Neuron (in vitro differentiated cells): ENCODE data around the gene FPGS.
"Not testable (repeated sequence)": the region's sequence is repeated elsewhere in the genome, so short reads cannot be mapped to it uniquely, and the experiment has no call there.

Experiments used
- H2AFZ ChIP-seq: one replicate; pipeline ENCODE4 v1.6.1; 2013; ENCODE audit warnings: low read depth, mild to moderate bottlenecking, inconsistent platforms, low read length, moderate library complexity
- H3K27me3 ChIP-seq: one replicate; pipeline ENCODE4 v1.6.1; 2013; ENCODE audit warnings: low read length; ENCODE audit not compliant: insufficient read depth
- H3K36me3 ChIP-seq: one replicate; pipeline ENCODE4 v1.6.1; 2013; ENCODE audit warnings: low read length; ENCODE audit not compliant: insufficient read depth
- H3K4me1 ChIP-seq: one replicate; pipeline ENCODE4 v1.6.1; 2013; ENCODE audit warnings: low read length; ENCODE audit not compliant: insufficient read depth
- H3K4me3 ChIP-seq: 2 replicates; pipeline ENCODE4 v1.5.1; 2013; ENCODE audit warnings: mild to moderate bottlenecking, low read length, moderate library complexity
- H3K9me3 ChIP-seq: one replicate; pipeline ENCODE4 v1.6.1; 2013; ENCODE audit warnings: low read length

Gene FPGS

GRCh38 chr9:127802576-127803443 is at the start of gene FPGS:
Gene FPGS (plus strand): TSS chr9:127802882. CDS start chr9:127802925, 43 bp downstream.
- no peaks in the 10 kb centered on the region for H3K9me3 ChIP-seq
- H3K27me3 ChIP-seq: no peaks in the 10 kb centered on the region
- peaks cover 17% of the 10 kb centered on the region for H3K4me1 ChIP-seq
- H3K36me3 ChIP-seq: peaks cover 17% of the 10 kb centered on the region
- H3K4me3 ChIP-seq: peak within 1 kb of the TSS; percentile 62
- peak within 1 kb of the TSS; percentile 91 for H2AFZ ChIP-seq

GRCh38 chr9:127753148-127753547 is 49.5 kb upstream of the FPGS start:
- Histone ChIP-seq H2AFZ (no peak overlapping the region), H3K36me3 (peaks cover 6% of the 10 kb centered on the region), H3K27me3 (peaks cover 27% of the 10 kb centered on the region)

GRCh38 chr9:127753622-127754021 is 49.1 kb upstream of the FPGS start:
- H3K27me3 ChIP-seq: peaks cover 28% of the 10 kb centered on the region
- no peaks in the 10 kb centered on the region for H3K9me3 ChIP-seq
- H3K4me1 ChIP-seq: peaks cover 13% of the 10 kb centered on the region
- peak overlapping the region; percentile 55 for H3K4me3 ChIP-seq
- no peak overlapping the region for H2AFZ ChIP-seq
- H3K36me3 ChIP-seq: peaks cover 6% of the 10 kb centered on the region

More at GRCh38 chr9:127753148-127753547, 49.5 kb upstream of the FPGS start:
- no peaks in the 10 kb centered on the region for H3K9me3 ChIP-seq
- no peak overlapping the region for H3K4me3 ChIP-seq
- peaks cover 13% of the 10 kb centered on the region for H3K4me1 ChIP-seq

- Histone ChIP-seq H3K4me1 (peaks cover 13% of the 10 kb centered on the region), H3K27me3 (peaks cover 27% of the 10 kb centered on the region), H3K36me3 (peaks cover under 1% of the 10 kb centered on the region), H2AFZ (peak overlapping the region; percentile 65), H3K9me3 (no peaks in the 10 kb centered on the region), H3K4me3 (peak overlapping the region; percentile 55)
Measured at GRCh38 chr9:127754099-127755060, 48.3 kb upstream of the FPGS start.

GRCh38 chr9:127755061-127756060 is 47.3 kb upstream of the FPGS start:
- peaks cover 13% of the 10 kb centered on the region for H3K4me1 ChIP-seq
- H3K9me3 ChIP-seq: no peaks in the 10 kb centered on the region
- H3K36me3 ChIP-seq: no peaks in the 10 kb centered on the region
- H2AFZ ChIP-seq: peak overlapping the region; percentile 65
- peaks cover 26% of the 10 kb centered on the region for H3K27me3 ChIP-seq
- peak overlapping the region; percentile 55 for H3K4me3 ChIP-seq

GRCh38 chr9:127756233-127756632 is 46.4 kb upstream of the FPGS start:
- H2AFZ ChIP-seq: no peak overlapping the region
- no peaks in the 10 kb centered on the region for H3K9me3 ChIP-seq
- H3K27me3 ChIP-seq: peaks cover 28% of the 10 kb centered on the region
- H3K36me3 ChIP-seq: no peaks in the 10 kb centered on the region
- H3K4me1 ChIP-seq: peaks cover 13% of the 10 kb centered on the region
- no peak overlapping the region for H3K4me3 ChIP-seq

GRCh38 chr9:127756776-127757175 is 45.9 kb upstream of the FPGS start:
- Histone ChIP-seq H3K27me3 (peaks cover 31% of the 10 kb centered on the region), H3K4me1 (peaks cover 13% of the 10 kb centered on the region)
- H3K9me3 ChIP-seq, H3K36me3 ChIP-seq, H2AFZ ChIP-seq, H3K4me3 ChIP-seq: not testable (repeated sequence)

GRCh38 chr9:127758843-127759242 is 43.8 kb upstream of the FPGS start:
- Histone ChIP-seq H3K4me1 (peaks cover 13% of the 10 kb centered on the region), H2AFZ (no peak overlapping the region), H3K27me3 (peaks cover 39% of the 10 kb centered on the region), H3K36me3 (no peaks in the 10 kb centered on the region), H3K9me3 (no peaks in the 10 kb centered on the region), H3K4me3 (no peak overlapping the region)

- Histone ChIP-seq H3K9me3 (no peaks in the 10 kb centered on the region), H2AFZ (no peak overlapping the region), H3K4me3 (no peak overlapping the region), H3K27me3 (peaks cover 30% of the 10 kb centered on the region), H3K36me3 (no peaks in the 10 kb centered on the region), H3K4me1 (no peaks in the 10 kb centered on the region)
Measured at GRCh38 chr9:127761061-127761460, 41.6 kb upstream of the FPGS start.

- Histone ChIP-seq H3K4me3 (no peak overlapping the region), H3K27me3 (peaks cover 29% of the 10 kb centered on the region), H3K36me3 (no peaks in the 10 kb centered on the region), H3K9me3 (no peaks in the 10 kb centered on the region), H3K4me1 (no peaks in the 10 kb centered on the region), H2AFZ (no peak overlapping the region)
Measured at GRCh38 chr9:127761491-127761956, 41.2 kb upstream of the FPGS start.

GRCh38 chr9:127762111-127762676 is 40.5 kb upstream of the FPGS start:
- H3K9me3 ChIP-seq: no peaks in the 10 kb centered on the region
- peaks cover 3% of the 10 kb centered on the region for H3K4me1 ChIP-seq
- no peak overlapping the region for H3K4me3 ChIP-seq
- peaks cover 29% of the 10 kb centered on the region for H3K27me3 ChIP-seq
- no peaks in the 10 kb centered on the region for H3K36me3 ChIP-seq
- H2AFZ ChIP-seq: no peak overlapping the region

- H3K36me3 ChIP-seq: no peaks in the 10 kb centered on the region
- H2AFZ ChIP-seq: no peak overlapping the region
- peaks cover 15% of the 10 kb centered on the region for H3K4me1 ChIP-seq
- H3K27me3 ChIP-seq: peaks cover 23% of the 10 kb centered on the region
- H3K4me3 ChIP-seq: no peak overlapping the region
- no peaks in the 10 kb centered on the region for H3K9me3 ChIP-seq
Measured at GRCh38 chr9:127763918-127764384, 38.7 kb upstream of the FPGS start.
